ACHN (cell line): Measurements from ENCODE around the gene KLLN.
"Not testable (repeated sequence)": the region's sequence is repeated elsewhere in the genome, so short reads cannot be mapped to it uniquely, and the experiment has no call there.

Source experiments
- DNase-seq: peaks from one replicate; pipeline ENCODE4 v3.0.0-alpha.2; 2015
- in situ Hi-C: cut with HindIII; loops from 2 replicates; pipeline ENCODE4 v1.10.0; 2017; ENCODE audit warnings: low sequenced_read_pairs, low pct_ligation_motif_present, low pct_unique_long_range_greater_than_20kb

Gene KLLN

DNA sequence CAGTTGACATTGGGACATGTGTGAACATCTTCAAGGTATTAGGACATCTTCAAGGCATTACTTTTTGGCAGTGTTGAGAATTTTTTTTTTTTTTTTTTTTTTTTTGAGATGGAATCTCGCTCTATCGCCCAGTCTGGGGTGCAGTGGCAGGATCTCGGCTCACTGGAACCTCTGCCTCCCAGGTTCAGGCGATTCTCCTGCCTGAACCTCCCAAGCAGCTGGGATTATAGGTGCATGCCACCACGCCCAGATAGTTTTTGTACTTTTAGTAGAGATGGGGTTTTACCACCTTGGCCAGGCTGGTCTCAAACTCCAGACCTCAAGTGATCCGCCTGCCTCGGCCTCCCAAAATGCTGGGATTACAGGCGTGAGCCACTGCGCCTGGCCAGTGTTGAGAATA is 5.8 kb upstream of the KLLN start:
- not testable (repeated sequence) for DNase-seq
- in situ Hi-C loops = loop anchor here (25.0 kb wide), 1 partner anchor 693 kb away; no protein-coding TSS in a partner anchor

DNA sequence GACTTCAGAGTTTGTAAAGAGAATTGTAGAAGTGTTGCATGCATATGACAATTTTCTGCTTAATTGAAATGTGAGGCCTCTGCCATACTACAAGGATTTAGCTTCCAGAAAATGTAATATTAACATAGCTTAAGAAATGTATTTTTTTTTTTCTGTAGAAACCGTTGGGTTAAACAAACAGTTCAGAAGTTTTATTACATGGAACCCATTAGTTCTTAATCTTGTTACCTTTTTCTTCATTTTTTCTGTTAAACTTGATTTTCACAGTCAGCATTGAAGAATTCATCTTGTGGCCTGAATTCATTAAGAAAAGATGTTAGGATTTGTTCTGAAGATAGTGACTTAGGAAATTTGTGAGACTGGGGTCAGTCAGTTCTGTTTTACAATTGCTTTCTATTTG is 4.9 kb upstream of the KLLN start:
- DNase-seq = no peak
- in situ Hi-C loops = loop anchor here (25.0 kb wide), 1 partner anchor 694 kb away; no protein-coding TSS in a partner anchor

GRCh38 chr10:87867453-87867852 is 4.1 kb upstream of the KLLN start:
- in situ Hi-C loops = loop anchor here (25.0 kb wide), 1 partner anchor 695 kb away; no protein-coding TSS in a partner anchor
- no peak for DNase-seq

DNA sequence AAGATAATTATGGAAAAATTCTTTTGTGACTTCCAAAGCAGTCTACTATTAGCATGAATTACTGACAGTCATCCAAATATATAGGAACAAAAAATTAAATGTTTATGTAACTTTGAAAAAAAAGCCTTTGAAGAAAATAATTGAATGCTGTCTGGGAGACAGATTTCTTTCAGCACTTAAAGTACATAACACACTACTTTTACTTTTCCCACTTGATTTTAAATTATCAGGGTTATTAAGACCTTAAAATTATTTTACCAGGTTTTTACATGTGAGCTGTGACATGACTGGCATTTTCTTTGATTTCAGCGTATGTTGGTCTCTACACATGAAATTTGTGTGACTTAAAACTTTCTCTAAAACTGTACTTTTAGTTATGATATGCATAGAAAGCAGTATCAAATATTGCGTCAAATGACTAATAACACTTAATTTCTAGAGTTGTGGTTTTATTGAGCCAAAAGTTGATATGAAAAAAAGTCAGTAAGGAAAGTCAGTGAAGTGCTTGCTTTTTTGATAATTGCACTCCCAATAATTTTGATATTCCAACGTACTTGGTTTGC is 3.2 kb upstream of the KLLN start:
- in situ Hi-C loops = loop anchor here (25.0 kb wide), 1 partner anchor 696 kb away; no protein-coding TSS in a partner anchor
- no peak for DNase-seq

DNA sequence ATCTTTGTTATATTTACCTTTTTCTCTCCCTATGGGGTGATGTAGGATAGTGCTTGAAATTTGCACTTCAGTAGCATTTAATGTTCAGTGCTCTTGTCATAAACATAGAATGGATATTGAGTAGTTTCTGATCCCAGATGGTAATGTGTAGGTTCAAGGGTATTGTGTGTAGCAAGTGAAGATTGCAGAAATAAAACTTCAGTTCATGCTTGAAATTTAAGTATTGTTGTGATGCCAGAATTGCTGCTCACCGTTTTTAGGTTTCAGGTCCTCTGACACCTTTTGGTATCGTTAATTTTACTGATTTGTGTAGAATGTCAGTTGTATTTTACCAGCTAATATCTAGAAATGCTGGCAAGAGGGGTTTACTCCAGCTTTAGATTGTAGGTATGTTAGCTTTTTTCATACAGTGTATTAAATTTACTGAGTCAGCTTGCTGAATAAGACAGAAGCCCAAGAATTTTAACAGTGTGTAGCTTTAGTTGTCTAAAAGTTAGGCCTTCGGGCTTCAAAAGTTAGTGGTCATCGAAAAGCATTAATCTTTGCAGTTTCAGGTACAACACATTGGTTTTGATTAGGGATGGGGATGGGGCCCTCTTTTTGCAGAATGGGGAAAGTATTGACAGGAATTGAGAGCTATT is 2.0 kb upstream of the KLLN start:
- in situ Hi-C loops = loop anchor here (25.0 kb wide), 1 partner anchor 697 kb away; no protein-coding TSS in a partner anchor

DNA sequence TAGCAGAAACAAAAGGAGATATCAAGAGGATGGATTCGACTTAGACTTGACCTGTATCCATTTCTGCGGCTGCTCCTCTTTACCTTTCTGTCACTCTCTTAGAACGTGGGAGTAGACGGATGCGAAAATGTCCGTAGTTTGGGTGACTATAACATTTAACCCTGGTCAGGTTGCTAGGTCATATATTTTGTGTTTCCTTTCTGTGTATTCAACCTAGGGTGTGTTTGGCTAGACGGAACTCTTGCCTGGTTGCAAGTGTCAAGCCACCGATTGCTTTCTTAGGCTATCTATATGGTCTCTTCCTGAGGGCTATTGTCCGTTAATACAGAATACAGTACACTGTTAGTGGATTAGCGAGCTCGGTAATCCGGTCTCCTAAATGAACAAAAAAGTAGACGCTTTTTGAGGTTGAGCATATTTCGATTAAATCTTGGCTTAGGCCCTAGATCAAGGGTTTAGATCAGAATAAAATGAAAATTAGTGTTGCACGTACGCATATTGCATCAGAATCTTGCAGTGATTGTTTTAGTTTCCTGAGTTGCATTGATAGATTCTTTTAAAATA is 1.2 kb upstream of the KLLN start:
- in situ Hi-C loops = loop anchor here (25.0 kb wide), 1 partner anchor 698 kb away; no protein-coding TSS in a partner anchor
- DNase-seq = peak; percentile 40

More for the DNA sequence above, 2.0 kb upstream of the KLLN start:
- no peak for DNase-seq

DNA sequence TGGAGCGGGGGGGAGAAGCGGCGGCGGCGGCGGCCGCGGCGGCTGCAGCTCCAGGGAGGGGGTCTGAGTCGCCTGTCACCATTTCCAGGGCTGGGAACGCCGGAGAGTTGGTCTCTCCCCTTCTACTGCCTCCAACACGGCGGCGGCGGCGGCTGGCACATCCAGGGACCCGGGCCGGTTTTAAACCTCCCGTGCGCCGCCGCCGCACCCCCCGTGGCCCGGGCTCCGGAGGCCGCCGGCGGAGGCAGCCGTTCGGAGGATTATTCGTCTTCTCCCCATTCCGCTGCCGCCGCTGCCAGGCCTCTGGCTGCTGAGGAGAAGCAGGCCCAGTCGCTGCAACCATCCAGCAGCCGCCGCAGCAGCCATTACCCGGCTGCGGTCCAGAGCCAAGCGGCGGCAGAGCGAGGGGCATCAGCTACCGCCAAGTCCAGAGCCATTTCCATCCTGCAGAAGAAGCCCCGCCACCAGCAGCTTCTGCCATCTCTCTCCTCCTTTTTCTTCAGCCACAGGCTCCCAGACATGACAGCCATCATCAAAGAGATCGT is 690 bp upstream of the KLLN start:
- peak; percentile 46 for DNase-seq

GRCh38 chr10:87862679-87863052 is 667 bp downstream of the KLLN start:
- no peak for DNase-seq
- in situ Hi-C loops = loop anchor here (25.0 kb wide), 1 partner anchor 700 kb away; no protein-coding TSS in a partner anchor

More for the DNA sequence above, 690 bp upstream of the KLLN start:
- in situ Hi-C loops = loop anchor here (25.0 kb wide), 1 partner anchor 698 kb away; no protein-coding TSS in a partner anchor

DNA sequence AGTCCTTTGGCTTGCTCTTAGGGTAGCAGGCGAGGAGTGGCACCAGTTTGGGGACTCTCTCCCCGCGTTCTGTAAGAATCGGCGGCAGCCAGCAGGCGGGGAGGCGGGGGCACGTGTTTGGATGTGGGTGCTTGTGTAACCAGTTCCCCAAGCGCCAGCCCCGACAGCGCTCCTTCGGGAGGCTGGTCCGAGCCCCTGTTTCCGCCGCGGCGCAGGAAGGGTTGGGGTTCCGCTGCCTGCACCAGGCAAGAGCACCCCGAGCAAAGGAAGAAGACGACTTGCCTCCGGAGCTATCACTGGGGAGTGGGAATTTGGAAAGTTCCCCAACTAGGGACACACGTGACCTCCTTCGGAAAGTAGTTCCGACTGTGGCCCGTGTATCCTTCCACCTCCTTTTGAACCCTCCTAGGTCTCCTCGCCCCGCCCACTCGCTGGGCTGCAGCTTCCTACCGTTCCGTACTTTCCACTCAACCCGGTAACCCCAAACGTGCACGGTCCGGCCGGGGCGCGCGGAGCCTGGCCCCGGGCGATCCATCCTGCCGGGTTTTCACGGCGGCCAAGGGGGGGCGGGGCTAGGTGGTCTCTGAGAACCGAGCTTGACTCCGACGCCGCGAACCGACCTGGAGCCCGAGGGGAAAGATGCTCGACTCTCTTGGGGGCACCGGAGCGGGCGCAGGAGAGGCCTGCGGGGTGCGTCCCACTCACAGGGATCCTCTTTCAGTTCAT is 1.2 kb downstream of the KLLN start:
- peak; percentile 99 for DNase-seq
- in situ Hi-C loops = loop anchor here (25.0 kb wide), 1 partner anchor 700 kb away; no protein-coding TSS in a partner anchor

DNA sequence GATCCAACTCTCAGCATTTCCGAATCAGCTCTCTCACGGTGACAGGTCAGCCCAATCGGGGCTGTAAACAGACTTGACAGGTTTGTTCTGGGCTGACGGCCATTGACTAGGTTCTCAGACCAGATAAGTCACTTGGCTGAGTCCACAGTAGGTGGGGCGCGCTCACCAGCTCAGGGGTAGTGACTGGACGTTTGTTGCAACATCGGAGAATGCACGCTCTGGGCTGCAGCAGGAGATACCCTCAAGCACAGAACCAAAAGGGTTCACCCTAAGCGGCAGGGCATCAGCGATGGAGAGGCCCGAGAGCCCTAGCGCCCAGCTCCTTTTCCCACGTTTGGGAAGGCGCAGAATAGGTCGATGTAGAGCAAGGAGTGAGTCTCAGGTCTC is 1.8 kb downstream of the KLLN start:
- DNase-seq = peak; percentile 76
- in situ Hi-C loops = loop anchor here (25.0 kb wide), 1 partner anchor 701 kb away; no protein-coding TSS in a partner anchor

DNA sequence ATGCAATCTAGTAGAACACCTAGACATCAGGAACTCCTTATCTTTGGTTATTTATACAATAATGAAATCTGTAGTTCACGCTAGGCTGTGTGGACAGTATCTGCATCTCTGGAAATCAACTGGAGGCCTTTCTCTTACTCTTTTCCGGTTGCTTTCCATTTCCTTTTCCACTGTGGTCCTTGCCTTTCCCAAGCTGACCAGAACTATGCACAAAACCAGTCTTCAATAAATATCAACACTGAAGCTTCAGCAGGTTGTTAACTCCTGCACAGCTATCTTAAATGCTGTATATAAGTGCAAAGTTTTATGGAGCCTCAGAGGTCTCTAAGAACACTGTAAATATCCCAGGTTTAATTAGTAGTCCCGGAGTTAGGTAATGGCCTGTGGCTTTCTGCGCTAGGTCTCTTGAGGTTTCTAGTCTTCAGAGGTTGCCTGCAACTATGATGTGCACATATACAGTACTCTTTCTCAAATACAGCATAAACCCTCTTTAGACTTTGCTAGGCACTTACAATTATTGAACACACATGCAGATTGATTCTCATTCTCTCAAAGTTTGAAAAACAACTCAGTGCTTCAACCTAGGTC is 2.4 kb downstream of the KLLN start:
- no peak for DNase-seq
- in situ Hi-C loops = loop anchor here (25.0 kb wide), 1 partner anchor 701 kb away; no protein-coding TSS in a partner anchor

- peak; percentile 80 for DNase-seq
- in situ Hi-C loops = loop anchor here (25.0 kb wide), 1 partner anchor 702 kb away; no protein-coding TSS in a partner anchor
Measured at GRCh38 chr10:87860156-87860795, 3.1 kb downstream of the KLLN start.

DNA sequence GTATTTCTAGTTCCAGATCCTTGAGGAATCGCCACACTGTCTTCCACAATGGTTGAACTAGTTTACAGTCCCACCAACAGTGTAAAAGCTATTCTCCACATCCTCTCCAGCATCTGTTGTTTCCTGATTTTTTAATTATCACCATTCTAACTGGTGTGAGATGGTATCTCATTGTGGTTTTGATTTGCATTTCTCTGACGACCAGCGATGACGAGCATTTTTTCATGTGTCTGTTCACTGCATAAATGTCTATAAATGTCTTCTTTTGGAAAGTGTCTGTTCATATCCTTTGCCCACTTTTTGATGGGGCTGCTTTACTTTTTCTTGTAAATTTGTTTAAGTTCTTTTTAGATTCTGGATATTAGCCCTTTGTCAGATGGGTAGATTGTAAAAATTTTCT is 7.7 kb downstream of the KLLN start:
- in situ Hi-C loops = loop anchor here (25.0 kb wide), 1 partner anchor 707 kb away; no protein-coding TSS in a partner anchor
- not testable (repeated sequence) for DNase-seq

DNA sequence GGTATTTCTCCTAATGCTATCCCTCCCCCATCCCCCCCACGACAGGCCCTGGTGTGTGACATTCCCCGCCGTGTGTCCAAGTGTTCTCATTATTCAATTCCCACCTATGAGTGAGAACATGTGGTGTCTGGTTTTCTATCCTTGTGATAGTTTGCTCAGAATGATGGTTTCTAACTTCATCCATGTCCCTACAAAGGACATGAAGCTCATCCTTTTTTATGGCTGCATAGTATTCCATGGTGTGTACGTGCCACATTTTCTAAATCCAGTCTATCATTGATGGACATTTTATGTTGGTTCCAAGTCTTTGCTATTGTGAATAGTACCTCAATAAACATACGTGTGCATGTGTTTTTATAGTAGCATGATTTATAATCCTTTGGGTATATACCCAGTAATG is 8.1 kb downstream of the KLLN start:
- in situ Hi-C loops = loop anchor here (25.0 kb wide), 1 partner anchor 707 kb away; no protein-coding TSS in a partner anchor
- DNase-seq = not testable (repeated sequence)

- in situ Hi-C loops = loop anchor here (25.0 kb wide), 1 partner anchor 710 kb away; no protein-coding TSS in a partner anchor
- no peak for DNase-seq
Measured at GRCh38 chr10:87852089-87852488, 11.2 kb downstream of the KLLN start.

DNA sequence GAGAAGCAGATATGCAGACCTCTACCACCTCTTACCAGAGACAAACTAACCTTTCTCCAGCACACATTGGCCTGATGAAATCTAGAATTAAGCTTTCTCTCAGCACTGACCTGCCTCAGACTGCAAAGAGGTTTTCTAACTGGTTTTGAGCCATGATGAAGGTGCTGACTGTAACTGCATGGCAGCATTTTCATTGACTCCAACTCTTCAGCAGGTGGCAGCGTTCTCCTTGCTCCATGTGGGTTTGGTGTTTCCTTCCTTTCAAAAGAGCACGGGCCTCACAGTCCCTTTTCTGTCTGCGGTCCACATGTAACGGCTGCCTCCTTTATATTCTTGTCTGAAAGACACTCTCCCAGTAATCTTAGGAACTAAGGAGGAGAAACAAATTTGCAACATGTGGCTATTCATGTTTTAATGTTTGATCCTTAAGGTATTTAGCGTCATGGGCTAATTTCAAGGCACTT is 12.6 kb downstream of the KLLN start:
- peak; percentile 76 for DNase-seq
- in situ Hi-C loops = loop anchor here (25.0 kb wide), 1 partner anchor 712 kb away; no protein-coding TSS in a partner anchor

- DNase-seq = no peak
- in situ Hi-C loops = no loop called here
Measured at GRCh38 chr10:87849001-87849400, 14.3 kb downstream of the KLLN start.
